ENCODE results near the gene GGCX.
"Not testable (repeated sequence)": the region's sequence is repeated elsewhere in the genome, so short reads cannot be mapped to it uniquely, and the experiment has no call there.

The GGCX gene

DNA sequence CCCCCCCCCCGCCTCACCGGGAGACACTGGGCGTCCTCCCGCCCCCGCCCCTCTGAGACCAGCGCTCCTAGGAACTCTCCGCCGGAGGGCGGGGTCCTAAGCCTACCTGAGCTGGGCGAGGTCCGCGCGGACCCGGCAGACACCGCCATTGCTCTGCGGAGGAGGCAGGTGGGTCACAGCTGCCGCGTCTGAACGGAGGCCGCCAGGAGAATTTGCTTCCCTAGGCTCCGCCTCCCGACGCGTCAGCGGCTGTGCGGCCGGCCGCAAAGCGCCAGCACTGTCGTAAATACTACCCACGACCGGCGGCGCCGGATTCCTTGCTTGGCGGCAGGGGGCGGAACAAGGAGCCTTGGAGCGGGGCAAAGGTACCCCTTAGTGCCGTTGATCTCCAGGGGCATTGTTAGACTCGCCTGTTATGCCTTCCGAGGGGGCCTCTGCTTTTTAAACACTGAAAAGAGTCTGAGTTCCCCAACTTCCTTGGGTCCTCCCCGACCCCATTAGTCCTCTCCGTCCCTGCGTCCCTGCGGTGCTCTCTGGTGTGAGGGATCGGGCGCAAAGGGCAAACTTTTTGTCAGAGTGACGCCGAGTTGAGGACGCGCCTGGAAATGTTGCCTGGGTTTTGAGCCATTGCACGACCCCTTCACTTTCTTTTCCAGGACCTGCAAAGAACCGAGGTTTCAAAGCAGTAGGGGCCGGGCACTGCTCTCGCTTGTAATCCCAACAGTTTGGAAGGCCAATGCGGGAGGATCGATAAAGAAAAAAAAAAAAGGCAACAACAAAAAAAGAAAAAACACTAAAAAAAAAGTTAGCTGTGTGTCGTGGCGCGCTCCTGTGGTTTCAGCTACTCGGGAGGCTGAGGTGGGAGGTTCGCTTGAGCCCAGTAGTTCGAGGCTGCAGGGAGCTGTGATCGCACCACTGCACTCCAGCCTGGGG lies at the start of gene GGCX:
Gene GGCX, minus strand, starts transcription at position 214 of the 933 bp plus-strand sequence. Its CDS starts 65 bp downstream, at position 149.
- peak; percentile 89 to 92 for DNase-seq (ENCODE audit: low read depth in 2 of 2, low spot score in 1 of 2)

DNA sequence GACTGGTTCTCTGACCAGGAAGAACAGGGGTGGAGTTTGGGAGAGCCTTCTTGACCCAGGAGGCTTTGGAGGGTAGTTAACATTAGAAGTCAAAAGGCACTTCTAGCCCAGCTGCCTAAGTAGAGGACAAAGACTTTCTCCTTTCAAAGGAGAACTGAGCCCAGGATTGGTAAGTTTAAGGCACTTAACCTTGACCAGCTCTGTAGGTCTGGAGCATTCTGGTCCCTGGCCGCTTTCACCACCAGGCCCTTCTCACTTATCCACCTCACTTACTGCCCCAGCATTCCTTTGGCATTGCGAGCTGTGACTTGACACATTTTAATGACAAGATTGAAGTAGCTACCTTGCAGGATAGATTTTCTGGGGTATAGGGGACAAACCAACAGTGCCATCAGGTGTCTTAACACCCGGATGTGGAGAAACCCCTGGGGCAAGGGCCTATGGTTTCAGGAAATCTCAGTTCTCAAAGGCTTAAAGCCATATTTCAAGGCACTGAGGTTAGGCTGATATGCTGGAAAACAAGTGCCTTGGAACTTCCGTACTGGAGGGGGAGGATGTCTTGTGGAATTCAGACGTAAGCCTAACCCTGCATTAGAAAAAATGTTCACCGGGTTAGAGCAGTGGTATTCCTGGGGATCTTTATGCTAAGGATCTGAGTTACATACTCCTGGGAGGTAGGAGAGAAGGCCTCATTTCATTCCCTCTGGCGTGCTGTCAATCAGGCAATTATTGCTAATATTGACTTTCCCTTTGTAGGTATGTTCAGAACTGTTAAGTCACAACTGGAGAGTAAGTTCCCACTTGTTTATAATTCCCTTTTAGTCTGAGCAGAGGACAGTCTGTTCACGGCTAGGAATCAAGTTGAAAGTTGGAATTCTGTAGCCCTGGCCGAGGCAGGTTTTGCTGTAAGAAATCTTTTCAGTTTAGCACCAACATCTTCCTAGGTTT lies 46.2 kb upstream of the GGCX start:
- DNase-seq (ENCODE audit: low read depth in 2 of 2, low spot score in 1 of 2): no peak

DNA sequence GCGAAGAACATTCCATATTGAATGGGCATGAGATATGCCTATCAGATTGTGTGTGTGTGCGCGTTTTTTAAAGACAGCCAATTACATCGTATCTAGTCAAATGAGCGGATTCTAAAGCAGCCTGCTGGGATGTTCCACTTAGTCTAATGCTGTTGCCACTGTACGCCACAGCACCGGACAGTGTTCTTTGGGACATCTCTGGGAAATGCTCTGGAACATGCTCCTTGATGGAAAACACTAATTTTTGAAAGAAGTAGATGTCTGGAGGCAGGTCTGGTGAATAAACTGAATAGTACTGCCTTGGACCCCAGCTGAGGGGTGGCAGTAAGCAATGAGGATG lies 44.8 kb upstream of the GGCX start:
- DNase-seq (ENCODE audit: low read depth in 2 of 2, low spot score in 1 of 2): no peak

DNA sequence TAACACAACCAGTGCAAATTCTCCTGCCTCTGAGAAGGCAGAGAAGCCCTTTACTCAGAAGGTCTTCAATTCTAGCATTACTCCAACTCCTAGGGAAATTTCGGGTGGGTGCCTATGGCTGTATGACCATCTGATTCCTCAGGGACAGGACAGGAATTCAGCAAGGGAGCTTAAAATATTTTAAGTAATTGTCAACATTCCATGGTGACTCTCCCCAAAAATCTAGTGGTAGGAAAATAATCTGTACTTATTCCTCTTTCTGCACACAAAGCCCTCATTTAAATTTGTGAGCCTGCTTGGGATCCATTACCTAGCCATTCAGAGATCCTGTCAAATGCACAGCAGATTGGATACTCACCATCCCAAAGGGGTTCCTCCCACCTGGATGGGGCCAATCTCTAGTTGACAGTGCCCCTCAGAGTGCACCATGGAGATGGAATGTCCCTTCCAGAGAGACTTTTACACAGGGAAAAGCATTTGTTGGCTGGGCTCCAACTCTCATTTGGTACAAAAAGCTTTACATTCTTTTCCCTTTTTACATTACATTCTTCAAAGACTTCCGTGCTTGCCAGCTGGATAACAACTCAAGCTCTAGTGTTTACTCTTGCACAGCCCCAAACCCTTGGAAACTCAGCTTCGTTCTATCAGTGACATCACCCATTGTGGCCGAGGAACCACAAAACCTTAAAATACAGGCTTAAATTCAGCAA lies 44.3 kb upstream of the GGCX start:
- no peak for DNase-seq (ENCODE audit: low read depth in 2 of 2, low spot score in 1 of 2)

DNA sequence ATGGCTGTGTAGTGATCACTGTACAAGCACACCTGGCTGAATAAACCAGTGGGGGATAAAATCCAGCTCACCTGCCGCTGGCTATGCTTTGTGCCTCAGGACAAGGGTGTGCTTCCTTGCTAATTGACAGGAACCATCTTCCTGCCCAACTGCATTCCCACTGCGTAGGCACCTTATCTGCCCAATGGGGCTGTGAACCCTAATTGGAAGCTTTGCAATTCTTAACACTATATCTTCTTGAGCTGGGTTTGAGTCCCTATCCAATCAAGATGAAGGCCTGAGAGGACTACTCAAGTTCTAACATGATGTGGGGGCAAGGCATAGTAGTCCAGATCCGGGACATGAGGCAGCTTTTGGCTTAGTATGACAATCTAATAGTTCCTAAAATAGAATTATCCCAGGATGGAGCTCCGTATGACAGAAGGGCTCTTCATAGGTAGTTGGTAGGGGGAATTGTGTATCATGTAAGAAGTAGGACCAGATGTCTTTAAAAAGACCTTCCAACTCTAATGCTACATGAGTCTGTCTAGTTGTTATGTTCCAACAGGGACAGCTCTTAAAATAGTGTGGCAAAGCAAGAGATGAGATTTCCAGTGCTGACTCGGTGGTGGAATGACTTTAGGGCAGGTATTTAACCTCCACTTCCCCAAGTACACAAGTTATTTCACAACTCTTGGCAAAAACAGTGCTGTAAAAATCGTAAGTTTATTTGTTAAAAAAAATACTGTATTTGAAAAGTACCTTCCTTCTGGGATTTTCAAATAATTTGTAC lies 43.5 kb upstream of the GGCX start:
- no peak for DNase-seq (ENCODE audit: low read depth in 2 of 2, low spot score in 1 of 2)

DNA sequence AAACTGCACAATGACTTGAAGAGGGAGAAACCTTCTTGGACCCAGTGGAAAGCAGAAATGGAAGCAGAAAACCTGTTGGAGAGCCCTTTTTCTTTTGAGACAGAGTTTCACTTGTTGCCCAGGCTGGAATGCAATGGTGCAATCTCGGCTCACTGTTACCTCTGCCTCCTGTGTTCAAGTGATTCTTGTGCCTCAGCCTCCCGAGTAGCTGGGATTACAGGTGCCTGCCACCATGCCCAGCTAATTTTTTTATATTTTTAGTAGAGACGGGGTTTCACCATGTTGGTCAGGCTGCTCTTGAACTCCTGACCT lies 42.8 kb upstream of the GGCX start:
- not testable (repeated sequence) for DNase-seq (ENCODE audit: low read depth in 2 of 2, low spot score in 1 of 2)

DNA sequence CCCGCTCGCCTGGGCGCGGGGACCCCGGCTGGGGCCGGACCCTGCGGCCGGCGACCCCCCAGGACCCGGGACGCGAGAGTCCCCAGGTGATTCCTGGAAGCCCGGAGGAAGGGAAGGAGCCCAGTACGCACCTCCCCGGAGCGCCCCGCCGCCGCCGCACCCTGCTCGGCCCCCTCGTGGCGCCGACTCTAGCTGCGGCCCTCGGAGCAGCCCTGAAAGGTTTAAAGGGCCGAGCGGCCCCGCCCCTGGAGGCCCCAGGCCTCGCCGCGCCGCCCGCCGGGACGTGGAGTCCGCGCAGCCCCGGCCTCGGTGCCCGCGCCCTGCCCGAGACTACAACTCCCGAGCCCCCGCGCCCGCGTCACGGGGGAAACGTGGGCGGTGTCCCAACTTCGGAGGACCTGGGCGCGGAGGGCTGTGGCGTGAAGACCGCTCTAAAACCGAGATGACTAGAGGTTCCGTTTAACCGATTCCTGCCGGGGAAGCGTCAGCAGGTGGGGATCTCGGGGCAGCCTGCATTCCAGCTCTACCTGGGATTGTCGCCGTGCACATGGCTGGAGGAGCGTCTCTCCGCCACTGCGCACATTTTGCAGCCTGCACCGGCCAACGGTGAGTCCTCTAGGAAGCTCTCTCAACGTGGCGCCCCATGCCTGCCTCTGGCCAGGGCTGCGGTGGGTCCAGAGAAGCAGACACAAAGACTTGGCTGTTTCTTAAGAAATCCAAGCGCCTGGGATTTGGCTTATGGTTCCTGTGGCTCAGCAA lies 41.4 kb upstream of the GGCX start, which contains the start of gene TMEM150A:
Gene TMEM150A, minus strand, starts transcription at position 223 of the 759 bp plus-strand sequence. CDS start 750 bp downstream, outside the sequence.
- peak; percentile 67 to 73 for DNase-seq (ENCODE audit: low read depth in 2 of 2, low spot score in 1 of 2)

DNA sequence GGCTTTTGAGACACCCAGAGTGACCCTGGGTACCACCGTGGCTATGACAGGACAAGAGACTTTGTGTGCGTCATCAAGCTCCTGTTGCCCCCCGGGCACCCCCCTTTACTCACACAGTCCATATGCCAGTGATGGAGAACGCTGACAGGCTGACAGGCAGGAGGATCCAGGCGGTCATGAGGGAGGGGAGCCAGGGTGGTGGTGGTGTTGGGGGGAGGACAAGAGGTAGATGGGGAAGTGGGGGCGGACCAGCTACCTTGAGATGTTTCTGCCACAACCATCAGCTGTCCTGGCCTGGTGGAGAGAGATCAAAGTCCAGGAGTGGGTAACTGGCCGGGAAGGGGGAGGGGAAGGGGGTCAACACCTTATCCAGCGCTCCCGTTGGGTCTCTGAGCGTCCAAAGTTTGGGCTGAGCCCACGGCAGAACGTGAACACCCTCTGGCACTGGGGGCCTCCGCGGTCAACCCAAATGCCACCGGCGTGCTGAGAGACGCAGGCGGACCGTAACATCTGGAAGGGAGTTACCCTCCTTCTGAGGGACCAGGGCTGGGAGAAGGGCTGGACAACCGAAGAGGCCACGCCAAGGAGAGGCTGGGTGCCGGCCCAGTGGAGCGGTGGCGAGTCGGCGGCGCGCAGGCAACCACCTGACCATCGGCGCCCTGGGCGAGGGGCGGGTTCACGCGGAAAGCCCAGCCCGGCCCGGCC lies 40.6 kb upstream of the GGCX start:
- no peak for DNase-seq (ENCODE audit: low read depth in 2 of 2, low spot score in 1 of 2)

DNA sequence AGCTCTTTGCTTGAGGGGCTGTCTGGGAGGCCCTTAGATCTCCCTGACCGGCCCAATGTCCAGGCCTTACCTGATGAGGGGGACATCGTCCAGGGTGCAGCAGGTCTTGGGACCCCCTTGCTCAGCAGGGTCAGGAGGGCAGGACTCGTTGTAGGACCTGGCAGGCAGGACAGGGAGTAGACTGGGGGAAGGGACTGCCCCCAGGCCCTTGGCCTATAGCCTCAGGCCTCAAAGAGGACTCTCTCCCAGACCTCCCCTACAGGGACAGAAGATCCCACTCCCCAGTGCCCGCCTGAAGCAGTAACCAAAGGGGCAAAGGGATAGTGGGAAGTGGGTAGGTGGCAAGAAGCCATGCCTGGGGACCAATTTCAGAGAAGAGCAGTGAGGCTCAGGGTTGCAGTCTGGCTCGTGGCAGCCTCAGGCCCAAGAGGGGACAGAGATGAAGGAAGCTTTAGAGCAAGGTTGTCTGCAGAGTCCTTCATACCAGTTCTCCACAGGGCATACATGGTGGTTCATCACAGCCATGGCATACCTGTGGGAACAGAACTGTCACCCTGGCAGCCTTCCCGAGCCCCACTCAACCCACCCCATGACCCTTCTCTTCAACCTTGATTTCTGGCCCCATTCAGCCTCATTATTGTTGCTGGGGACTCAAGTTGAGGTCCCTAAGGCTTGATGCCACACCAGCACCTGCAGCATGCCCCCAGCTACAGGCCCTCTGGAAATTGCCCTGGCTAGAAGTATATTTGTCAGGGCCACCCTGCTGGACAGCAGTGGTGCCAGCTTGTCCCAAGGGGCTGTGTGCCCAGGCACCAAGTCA lies 39.9 kb upstream of the GGCX start:
- no peak for DNase-seq (ENCODE audit: low read depth in 2 of 2, low spot score in 1 of 2)

DNA sequence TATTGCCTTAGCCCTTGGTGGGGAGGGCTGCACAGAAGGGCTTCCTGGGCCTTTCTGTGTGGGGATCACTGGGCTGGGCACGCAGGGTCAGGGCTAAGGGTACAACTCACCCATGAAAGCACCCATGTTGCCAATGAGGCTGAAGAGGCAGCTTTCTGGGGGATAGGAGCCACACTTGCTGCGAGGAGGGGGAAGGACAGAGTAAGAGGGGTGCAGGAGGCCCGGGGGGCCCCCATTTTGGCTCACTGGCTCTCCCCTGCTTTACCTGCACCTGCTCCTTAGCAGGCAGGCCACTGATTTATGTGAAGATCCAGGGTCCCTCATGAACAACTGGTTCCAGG lies 38.9 kb upstream of the GGCX start:
- no peak for DNase-seq (ENCODE audit: low read depth in 2 of 2, low spot score in 1 of 2)

DNA sequence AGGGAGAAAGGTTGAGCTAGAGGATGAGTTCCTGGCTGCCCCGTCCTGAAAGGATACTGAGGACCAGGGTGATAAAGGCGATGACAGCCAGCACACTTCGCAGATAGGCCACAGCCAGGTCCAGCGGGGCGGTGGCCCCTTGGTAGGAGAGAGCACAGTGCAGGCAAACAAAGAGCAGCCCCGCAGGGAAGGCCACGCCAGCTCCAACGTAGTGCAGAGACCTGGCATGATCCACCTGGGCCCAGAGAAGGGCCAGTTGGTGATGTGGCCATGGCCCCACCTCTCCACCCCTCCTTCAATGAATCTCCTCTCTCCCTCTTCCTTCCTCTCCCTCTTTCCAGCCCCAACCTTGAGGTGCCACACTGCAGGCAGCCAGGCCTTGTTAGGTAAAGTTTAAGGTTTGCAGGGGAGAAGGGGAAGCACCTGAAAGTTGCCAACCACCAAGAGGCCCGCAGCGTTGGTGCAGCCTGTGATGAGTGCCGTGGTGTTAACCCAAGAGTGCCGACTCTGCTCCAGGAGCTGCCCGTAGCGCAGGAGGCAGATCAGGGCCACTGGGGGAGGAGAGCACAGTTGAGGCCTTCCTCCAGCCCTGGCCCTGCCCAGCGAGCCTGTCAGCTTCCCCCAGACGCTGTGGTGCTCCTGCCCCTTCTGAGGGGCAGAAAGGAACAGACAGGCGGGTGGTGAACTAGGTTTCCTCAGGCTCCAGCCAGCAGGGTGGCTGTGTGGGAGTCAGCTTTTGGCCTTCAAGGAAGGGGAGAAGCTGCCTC lies 38.4 kb upstream of the GGCX start:
- no peak for DNase-seq (ENCODE audit: low read depth in 2 of 2, low spot score in 1 of 2)

DNA sequence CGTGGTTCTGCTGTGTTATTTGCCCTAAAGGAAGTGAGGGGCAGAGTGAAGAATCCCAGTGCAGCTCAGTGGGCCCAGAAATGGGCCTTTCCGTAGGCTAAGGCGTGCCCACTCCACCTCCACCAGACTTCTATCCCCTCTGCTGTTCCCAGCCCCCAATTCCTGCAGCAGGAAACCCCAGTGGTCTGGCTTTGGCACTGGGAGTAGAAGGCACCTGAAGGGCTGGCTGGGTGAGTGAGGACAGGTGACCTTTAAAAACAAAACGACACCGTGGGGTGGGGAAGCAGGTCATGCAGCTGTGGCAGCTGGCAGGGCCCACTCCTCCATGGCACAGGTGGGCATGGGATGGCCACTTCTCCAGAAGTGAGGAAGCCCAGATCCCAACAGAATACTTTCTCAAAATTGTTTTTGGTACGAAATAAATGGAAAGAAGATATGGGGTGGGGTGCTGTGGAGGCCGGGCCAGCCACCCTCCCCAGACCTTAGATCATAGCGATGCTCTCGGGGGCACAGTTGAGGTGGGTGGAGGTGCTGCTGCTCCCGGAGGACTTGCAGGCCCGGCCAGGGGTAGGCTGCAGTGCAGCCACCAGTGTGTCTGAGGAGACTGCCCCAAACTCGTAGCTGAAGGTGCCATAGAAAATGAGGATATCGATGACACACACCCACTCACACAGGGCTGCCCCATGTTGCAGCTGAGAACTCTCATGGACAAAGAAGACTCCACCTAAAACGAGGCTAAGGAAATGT lies 37.5 kb upstream of the GGCX start:
- no peak for DNase-seq (ENCODE audit: low read depth in 2 of 2, low spot score in 1 of 2)

DNA sequence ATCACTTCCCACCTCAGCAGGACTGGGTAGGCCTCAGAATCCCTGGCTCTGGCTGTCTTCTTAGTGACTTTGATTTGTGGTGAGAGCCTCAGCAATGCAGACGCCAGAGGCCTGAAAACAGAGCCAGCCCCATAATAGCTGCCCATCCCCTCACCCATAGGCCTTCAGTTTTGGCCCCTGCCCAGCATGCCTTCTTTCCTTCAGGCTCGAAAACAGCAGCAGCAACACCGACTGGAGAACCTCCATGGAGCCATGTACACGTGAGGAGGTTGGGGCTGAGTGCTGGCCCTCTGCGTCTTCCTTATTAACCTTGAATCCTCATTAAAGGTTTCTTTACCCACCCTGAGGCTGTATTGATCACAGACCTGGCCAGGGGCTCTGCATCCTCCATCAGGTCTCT lies 35.9 kb upstream of the GGCX start:
- DNase-seq (ENCODE audit: low read depth in 2 of 2, low spot score in 1 of 2): no peak

DNA sequence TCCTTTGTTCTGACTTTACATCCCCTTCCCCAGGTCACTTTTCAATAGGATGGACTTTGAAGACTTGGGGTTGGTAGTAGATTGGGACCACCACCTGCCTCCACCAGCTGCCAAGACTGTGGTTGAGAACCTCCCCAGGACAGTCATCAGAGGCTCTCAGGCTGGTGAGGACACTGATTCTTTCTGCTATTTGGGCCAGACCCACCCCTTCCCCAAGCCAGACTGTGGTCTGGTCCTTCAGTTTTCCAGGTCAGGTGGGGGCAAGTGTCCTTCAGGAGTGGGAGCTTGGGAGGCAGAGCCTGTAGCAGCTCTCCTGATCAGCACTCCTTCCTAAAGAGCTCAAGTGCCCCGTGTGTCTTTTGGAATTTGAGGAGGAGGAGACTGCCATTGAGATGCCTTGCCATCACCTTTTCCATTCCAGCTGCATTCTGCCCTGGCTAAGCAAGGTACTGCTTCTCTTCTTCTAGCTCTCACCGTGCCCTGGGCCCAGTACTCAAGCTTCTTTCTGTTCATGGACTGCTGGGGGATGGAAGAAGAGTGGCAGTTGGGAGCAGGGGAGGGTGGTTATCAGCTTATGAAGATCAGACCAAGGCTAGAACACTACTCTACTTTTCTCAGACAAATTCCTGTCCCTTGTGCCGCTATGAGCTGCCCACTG lies 35.3 kb upstream of the GGCX start:
- DNase-seq (ENCODE audit: low read depth in 2 of 2, low spot score in 1 of 2): no peak

DNA sequence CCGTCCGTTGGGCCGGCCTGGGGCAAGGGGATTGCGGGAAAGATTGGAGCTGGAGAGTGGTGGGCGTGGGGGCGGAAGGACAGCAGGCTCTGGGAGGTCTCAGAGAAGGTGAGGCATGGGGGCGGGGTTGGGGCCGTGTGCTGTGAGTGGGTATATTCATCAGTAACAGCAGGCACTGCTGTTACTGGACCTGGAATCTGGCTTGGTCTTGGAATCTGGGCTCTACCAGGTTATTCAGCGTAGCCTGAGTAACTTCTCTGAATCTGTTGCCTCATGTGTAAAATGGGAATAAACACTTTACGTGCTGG lies 34.7 kb upstream of the GGCX start:
- no peak for DNase-seq (ENCODE audit: low read depth in 2 of 2, low spot score in 1 of 2)

DNA sequence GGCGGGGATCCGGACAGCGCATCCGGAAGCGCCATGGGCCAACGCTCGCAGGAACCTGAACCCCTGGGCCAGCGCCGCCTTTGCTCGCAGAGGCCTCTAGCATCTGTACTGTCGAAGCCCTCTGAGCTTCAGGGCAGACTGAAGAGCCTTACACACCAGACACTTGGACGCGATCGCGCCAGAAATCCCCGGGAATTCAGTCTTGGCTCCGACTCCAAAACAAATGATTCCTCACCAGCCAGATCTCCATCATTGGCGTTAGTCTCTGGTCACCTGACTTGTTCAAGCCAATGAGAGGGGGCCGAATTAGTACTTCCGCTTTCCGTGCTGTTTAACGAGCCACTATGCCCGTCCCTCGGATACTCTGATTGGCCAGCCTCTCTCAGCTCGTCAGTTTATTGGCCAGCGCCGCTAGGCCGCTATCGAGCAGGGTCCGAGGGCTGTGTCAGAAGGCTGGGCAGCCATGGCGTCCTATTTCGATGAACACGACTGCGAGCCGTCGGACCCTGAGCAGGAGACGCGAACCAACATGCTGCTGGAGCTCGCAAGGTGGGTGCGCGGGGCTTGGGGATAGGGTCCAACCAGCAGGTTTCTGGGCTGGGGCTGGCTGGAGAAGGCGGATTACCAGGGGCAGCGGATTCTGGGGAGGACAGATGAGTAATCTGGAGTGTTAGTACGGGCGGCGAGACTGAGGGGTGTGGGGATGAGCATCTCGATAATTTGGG lies 34.2 kb upstream of the GGCX start, which contains the start of gene RNF181:
Gene RNF181, plus strand, starts transcription at position 445 of the 725 bp plus-strand sequence. Its CDS starts 19 bp downstream, at position 464.
- peak; percentile 62 to 81 for DNase-seq (ENCODE audit: low read depth in 2 of 2, low spot score in 1 of 2)

Data from stimulated activated CD8-positive, alpha-beta memory T cell treated with anti-CD3 and anti-CD28 coated beads, Interleukin-4, amount 100 ng/mL, for 1 hour (primary cell).